BLaER1 treated with 17β-estradiol and CSF1 and Interleukin-3, amounts not matched to agents 10 nM and 100 nM (cell line): Measurements from ENCODE around the gene FMO2.

Experiments
- H3K27ac ChIP-seq, 11 experiments: shearing (Covaris generic); formaldehyde crosslinking; 2 replicates each; pipeline ENCODE4 v1.8.1; 2022
- H3K27me3 ChIP-seq, 11 experiments: shearing (Covaris generic); formaldehyde crosslinking; 2 replicates each; pipeline ENCODE4 v1.8.1; 2022
- H3K36me3 ChIP-seq, 11 experiments: shearing (Covaris generic); formaldehyde crosslinking; 2 replicates each; pipeline ENCODE4 v1.8.1; 2022
- H3K4me1 ChIP-seq, 10 experiments: shearing (Covaris generic); formaldehyde crosslinking; 2 replicates each; pipeline ENCODE4 v1.8.1; 2022
- H3K4me2 ChIP-seq, 11 experiments: shearing (Covaris generic); formaldehyde crosslinking; 2 replicates each; pipeline ENCODE4 v1.8.1; 2022
- H3K4me3 ChIP-seq, 10 experiments: shearing (Covaris generic); formaldehyde crosslinking; 2 replicates each; pipeline ENCODE4 v1.8.1; 2022
- H3K9ac ChIP-seq, 11 experiments: shearing (Covaris generic); formaldehyde crosslinking; 2 replicates each; pipeline ENCODE4 v1.8.1; 2022
- H3K9me3 ChIP-seq, 11 experiments: shearing (Covaris generic); formaldehyde crosslinking; replicated peaks in 1 of 11; 2 replicates each; pipeline ENCODE4 v1.8.1; 2022
- H4K20me1 ChIP-seq, 11 experiments: shearing (Covaris generic); formaldehyde crosslinking; 2 replicates each; pipeline ENCODE4 v1.8.1; 2022
- Cebpa-rat ChIP-seq, 11 experiments: shearing (Covaris generic); IDR thresholded peaks; 2 replicates each; pipeline ENCODE4 v1.8.1; 2022

FMO2 gene

DNA sequence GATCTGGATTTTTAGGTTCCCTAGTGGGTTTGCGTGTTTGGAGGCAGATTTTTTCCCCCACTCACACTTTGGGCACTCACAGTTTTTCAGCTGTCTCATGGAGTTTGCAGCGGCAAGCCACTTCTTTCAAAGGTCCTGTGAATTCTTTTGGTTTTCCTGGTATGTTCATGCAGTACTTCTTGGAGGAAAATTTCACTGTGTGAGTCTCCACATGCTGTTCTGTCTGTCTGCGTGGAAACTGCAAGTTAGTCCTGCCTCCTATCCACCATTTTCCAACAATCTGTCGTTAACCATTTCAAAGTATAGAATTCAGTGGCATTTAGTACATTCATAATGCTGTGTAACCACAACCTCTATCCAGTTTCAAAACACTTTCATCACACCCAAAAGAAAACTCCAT is 62.4 kb downstream of the FMO2 start:
- Histone ChIP-seq H3K4me2 (no peak overlapping the region), H3K27ac (no peak overlapping the region), H3K4me1 (peaks cover 0 to 6% (median 4%) of the 10 kb centered on the region in 10 experiments; a peak in 11 of 20 replicates), H3K4me3 (no peak overlapping the region), H3K36me3 (no peaks in the 10 kb centered on the region), H3K27me3 (no peaks in the 10 kb centered on the region), H3K9me3 (no peaks in the 10 kb centered on the region), H3K9ac (no peak overlapping the region), H4K20me1 (no peaks in the 10 kb centered on the region)
- no peak for TF ChIP-seq Cebpa-rat (IDR thresholded peaks at IDR 0.05)

GRCh38 chr1:171248302-171248701 is 63.2 kb downstream of the FMO2 start, which contains the start of gene FMO1:
TSS of gene FMO1 (plus strand) at chr1:171248494. CDS start at chr1:171258088, 9,594 bp downstream.
- Histone ChIP-seq H3K27me3 (no peaks in the 10 kb centered on the region), H3K27ac (no peak within 1 kb of the TSS), H4K20me1 (no peaks in the 10 kb centered on the region), H3K9me3 (no peaks in the 10 kb centered on the region), H3K4me3 (no peak within 1 kb of the TSS), H3K4me2 (no peak within 1 kb of the TSS), H3K4me1 (peaks cover 0 to 9% (median 6%) of the 10 kb centered on the region in 10 experiments; a peak in 11 of 20 replicates), H3K36me3 (no peaks in the 10 kb centered on the region), H3K9ac (no peak within 1 kb of the TSS)
- no peak for TF ChIP-seq Cebpa-rat (IDR thresholded peaks at IDR 0.05)

GRCh38 chr1:171248841-171249240 is 63.7 kb downstream of the FMO2 start:
- no peak overlapping the region for H3K9ac ChIP-seq
- H3K4me2 ChIP-seq, result no peak overlapping the region
- peaks cover 0 to 9% (median 6%) of the 10 kb centered on the region in 10 experiments; a peak in 11 of 20 replicates for H3K4me1 ChIP-seq
- H3K9me3 ChIP-seq, result no peaks in the 10 kb centered on the region
- no peaks in the 10 kb centered on the region for H3K36me3 ChIP-seq
- H4K20me1 ChIP-seq, result no peaks in the 10 kb centered on the region
- no peak overlapping the region for H3K27ac ChIP-seq
- H3K4me3 ChIP-seq, result no peak overlapping the region
- no peaks in the 10 kb centered on the region for H3K27me3 ChIP-seq
- no peak for TF ChIP-seq Cebpa-rat (IDR thresholded peaks at IDR 0.05)

DNA sequence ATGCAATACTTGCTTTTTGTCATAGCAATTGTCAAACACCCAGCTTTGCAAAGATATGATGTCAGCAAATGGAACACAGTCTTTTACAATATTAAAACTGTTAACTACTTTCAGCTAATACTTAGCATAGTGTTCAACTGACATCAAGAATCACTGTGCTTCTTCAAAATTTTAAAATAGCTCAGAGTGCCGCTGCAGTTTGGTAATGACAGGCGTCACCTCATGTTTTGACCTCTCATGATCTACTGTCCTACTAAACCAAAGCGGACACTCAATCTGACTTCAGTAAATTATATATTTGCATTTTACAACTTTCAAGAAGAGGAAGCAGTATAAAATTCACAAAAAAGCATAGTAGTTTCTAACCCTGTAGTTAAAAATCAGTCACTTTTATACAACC is 65.2 kb downstream of the FMO2 start:
- TF ChIP-seq Cebpa-rat (IDR thresholded peaks at IDR 0.05), result no peak

GRCh38 chr1:171251042-171251951 is 66.2 kb downstream of the FMO2 start:
- Histone ChIP-seq H3K36me3 (no peaks in the 10 kb centered on the region), H3K4me3 (no peak overlapping the region), H3K9ac (no peak overlapping the region), H3K4me2 (no peak overlapping the region), H3K9me3 (no peaks in the 10 kb centered on the region), H3K27me3 (no peaks in the 10 kb centered on the region), H3K27ac (no peak overlapping the region), H4K20me1 (no peaks in the 10 kb centered on the region), H3K4me1 (peaks cover 0 to 9% (median 6%) of the 10 kb centered on the region in 10 experiments; a peak in 11 of 20 replicates)
- TF ChIP-seq Cebpa-rat (IDR thresholded peaks at IDR 0.05), result no peak

More for the DNA sequence above, 65.2 kb downstream of the FMO2 start:
- no peaks in the 10 kb centered on the region for H3K9me3 ChIP-seq
- H3K9ac ChIP-seq, result no peak overlapping the region
- no peaks in the 10 kb centered on the region for H3K27me3 ChIP-seq
- no peak overlapping the region for H3K27ac ChIP-seq
- H3K4me2 ChIP-seq, result no peak overlapping the region
- H3K4me1 ChIP-seq, result peaks cover 0 to 9% (median 6%) of the 10 kb centered on the region in 10 experiments; a peak in 11 of 20 replicates
- H4K20me1 ChIP-seq, result no peaks in the 10 kb centered on the region
- H3K36me3 ChIP-seq, result no peaks in the 10 kb centered on the region
- H3K4me3 ChIP-seq, result no peak overlapping the region

- Histone ChIP-seq H4K20me1 (no peaks in the 10 kb centered on the region), H3K9ac (no peak overlapping the region), H3K9me3 (no peaks in the 10 kb centered on the region), H3K36me3 (no peaks in the 10 kb centered on the region), H3K4me2 (peak overlapping the region in 3 of 11 experiments; percentile 43 to 51 (median 48); a peak in 3 of 22 replicates), H3K27me3 (no peaks in the 10 kb centered on the region), H3K4me3 (no peak overlapping the region), H3K27ac (no peak overlapping the region), H3K4me1 (peaks cover 0 to 9% (median 6%) of the 10 kb centered on the region in 10 experiments; a peak in 11 of 20 replicates)
- no peak for TF ChIP-seq Cebpa-rat (IDR thresholded peaks at IDR 0.05)
Measured at GRCh38 chr1:171251952-171252300, 66.8 kb downstream of the FMO2 start.

DNA sequence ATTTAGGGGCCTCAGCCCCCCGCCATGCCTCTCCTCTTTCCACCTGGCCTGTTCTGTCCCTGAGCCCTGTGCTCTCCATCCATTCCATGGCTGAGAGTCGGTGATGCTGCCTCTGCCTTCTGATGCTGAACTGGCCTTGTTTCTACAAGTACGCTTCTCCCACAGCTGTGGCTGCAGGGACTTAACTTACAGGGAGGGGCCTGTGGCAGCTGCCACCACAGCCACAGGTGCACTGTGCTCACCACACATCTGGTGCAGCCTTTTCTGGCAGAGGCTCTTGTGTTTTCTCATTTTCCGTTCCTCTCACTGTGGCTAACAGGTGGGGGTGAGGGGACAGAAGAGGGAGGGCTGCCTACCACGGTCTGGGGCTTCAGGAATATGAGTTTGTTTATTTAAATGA is 67.4 kb downstream of the FMO2 start:
- H4K20me1 ChIP-seq, result no peaks in the 10 kb centered on the region
- no peak for TF ChIP-seq Cebpa-rat (IDR thresholded peaks at IDR 0.05)
- H3K27ac ChIP-seq, result no peak overlapping the region
- H3K4me1 ChIP-seq, result peaks cover 0 to 9% (median 6%) of the 10 kb centered on the region in 10 experiments; a peak in 11 of 20 replicates
- no peaks in the 10 kb centered on the region for H3K9me3 ChIP-seq
- peak overlapping the region in 7 of 11 experiments; percentile 9 to 51 (median 43); a peak in 10 of 22 replicates for H3K4me2 ChIP-seq
- H3K9ac ChIP-seq, result no peak overlapping the region
- no peak overlapping the region for H3K4me3 ChIP-seq
- H3K27me3 ChIP-seq, result no peaks in the 10 kb centered on the region
- H3K36me3 ChIP-seq, result no peaks in the 10 kb centered on the region

- Histone ChIP-seq H3K27ac (no peak overlapping the region), H3K9ac (no peak overlapping the region), H3K36me3 (no peaks in the 10 kb centered on the region), H3K27me3 (no peaks in the 10 kb centered on the region), H3K4me1 (peaks cover 0 to 9% (median 6%) of the 10 kb centered on the region in 10 experiments; a peak in 11 of 20 replicates), H4K20me1 (no peaks in the 10 kb centered on the region), H3K4me2 (no peak overlapping the region), H3K4me3 (no peak overlapping the region), H3K9me3 (no peaks in the 10 kb centered on the region)
- TF ChIP-seq Cebpa-rat (IDR thresholded peaks at IDR 0.05), result no peak
Measured at GRCh38 chr1:171254859-171255258, 69.8 kb downstream of the FMO2 start.

- no peaks in the 10 kb centered on the region for H3K36me3 ChIP-seq
- no peaks in the 10 kb centered on the region for H3K9me3 ChIP-seq
- H3K27me3 ChIP-seq, result no peaks in the 10 kb centered on the region
- no peak overlapping the region for H3K9ac ChIP-seq
- no peak overlapping the region for H3K27ac ChIP-seq
- no peak overlapping the region for H3K4me2 ChIP-seq
- no peak overlapping the region for H3K4me3 ChIP-seq
- no peaks in the 10 kb centered on the region for H4K20me1 ChIP-seq
- peaks cover 0 to 7% (median 6%) of the 10 kb centered on the region in 10 experiments; a peak in 11 of 20 replicates for H3K4me1 ChIP-seq
- TF ChIP-seq Cebpa-rat (IDR thresholded peaks at IDR 0.05), result no peak
Measured at GRCh38 chr1:171256940-171257606, 72.0 kb downstream of the FMO2 start.
